H9 (cell line): Measurements from ENCODE around the gene EPS15. TPM values are rescaled to one million over a fixed set of nuclear protein-coding genes. Genes with fewer than 3 reads are reported as not detected.

ENCODE experiments used
- DNase-seq: peaks from one replicate; pipeline ENCODE4 v3.0.0-alpha.2; 2017
- H2AFZ ChIP-seq: one replicate; pipeline ENCODE4 v1.6.1; 2013; ENCODE audit warnings: mild to moderate bottlenecking, low read length, control low read depth, moderate library complexity
- H2AK5ac ChIP-seq: 2 replicates; pipeline ENCODE4 v1.6.1; 2013; ENCODE audit warnings: low read length, control low read depth, mixed read lengths; ENCODE audit not compliant: insufficient read length
- H2BK120ac ChIP-seq: one replicate; pipeline ENCODE4 v1.6.1; 2013; ENCODE audit warnings: low read depth, mild to moderate bottlenecking, low read length, control low read depth, inconsistent platforms; ENCODE audit not compliant: poor library complexity, severe bottlenecking
- H2BK12ac ChIP-seq: 2 replicates; pipeline ENCODE4 v1.6.1; 2013; ENCODE audit warnings: low read length, control low read depth, mixed read lengths, low read depth; ENCODE audit not compliant: insufficient read length
- H2BK15ac ChIP-seq: 2 replicates; pipeline ENCODE4 v1.6.1; 2013; ENCODE audit warnings: low read depth, low read length, control low read depth
- H2BK20ac ChIP-seq: one replicate; pipeline ENCODE4 v1.6.1; 2013; ENCODE audit warnings: low read depth, mild to moderate bottlenecking, low read length, control low read depth, inconsistent platforms; ENCODE audit not compliant: poor library complexity, severe bottlenecking
- H2BK5ac ChIP-seq: 2 replicates; pipeline ENCODE4 v1.6.1; 2013; ENCODE audit warnings: low read length, control low read depth, mixed read lengths; ENCODE audit not compliant: insufficient read length
- H3K14ac ChIP-seq: 2 replicates; pipeline ENCODE4 v1.6.1; 2013; ENCODE audit warnings: low read length, control low read depth; ENCODE audit not compliant: insufficient read depth
- H3K18ac ChIP-seq: 2 replicates; pipeline ENCODE4 v1.6.1; 2013; ENCODE audit warnings: low read depth, mild to moderate bottlenecking, mixed read lengths, low read length, control low read depth; ENCODE audit not compliant: insufficient read length
- H3K23ac ChIP-seq: 2 replicates; pipeline ENCODE4 v1.6.1; 2013; ENCODE audit warnings: low read length, control low read depth, mixed read lengths, low read depth; ENCODE audit not compliant: insufficient read length
- H3K23me2 ChIP-seq: 2 replicates; pipeline ENCODE4 v1.6.1; 2013; ENCODE audit warnings: low read depth, mild to moderate bottlenecking, mixed read lengths, low read length, control low read depth; ENCODE audit not compliant: insufficient read length, poor library complexity, severe bottlenecking
- H3K27ac ChIP-seq: 2 replicates; pipeline ENCODE4 v1.5.1; 2013; ENCODE audit warnings: low read length, control low read depth, mixed read lengths, low read depth; ENCODE audit not compliant: insufficient read length
- H3K27me3 ChIP-seq: 2 replicates; pipeline ENCODE4 v1.6.1; 2013; ENCODE audit warnings: low read length, control low read depth, inconsistent platforms; ENCODE audit not compliant: insufficient read depth
- H3K4ac ChIP-seq: 2 replicates; pipeline ENCODE4 v1.6.1; 2013; ENCODE audit warnings: low read depth, mild to moderate bottlenecking, control low read depth, inconsistent platforms, low read length, moderate library complexity
- H3K4me1 ChIP-seq: 2 replicates; pipeline ENCODE4 v1.6.1; 2013; ENCODE audit warnings: low read length, control low read depth, inconsistent platforms; ENCODE audit not compliant: insufficient read depth
- H3K4me2 ChIP-seq: 2 replicates; pipeline ENCODE4 v1.6.1; 2013; ENCODE audit warnings: low read length, control low read depth, mixed read lengths; ENCODE audit not compliant: insufficient read length, insufficient read depth
- H3K56ac ChIP-seq: 2 replicates; pipeline ENCODE4 v1.6.1; 2013; ENCODE audit warnings: low read depth, mild to moderate bottlenecking, mixed read lengths, low read length, control low read depth; ENCODE audit not compliant: insufficient read length
- H3K79me1 ChIP-seq: 2 replicates; pipeline ENCODE4 v1.6.1; 2013; ENCODE audit warnings: low read depth, mild to moderate bottlenecking, moderate library complexity, low read length, control low read depth, inconsistent platforms; ENCODE audit not compliant: insufficient read depth, poor library complexity, severe bottlenecking
- H3K79me2 ChIP-seq: 2 replicates; pipeline ENCODE4 v1.6.1; 2013; ENCODE audit warnings: low read length, control low read depth, inconsistent platforms; ENCODE audit not compliant: insufficient read depth
- H3K9ac ChIP-seq: 2 replicates; pipeline ENCODE4 v1.6.1; 2013; ENCODE audit warnings: low read length, control low read depth, mixed read lengths; ENCODE audit not compliant: insufficient read length; ENCODE audit errors: extremely low read depth
- H3K9me3 ChIP-seq: one replicate; pipeline ENCODE4 v1.6.1; 2013; ENCODE audit warnings: low read depth, low read length, inconsistent platforms; ENCODE audit not compliant: control insufficient read depth
- H3T11ph ChIP-seq: one replicate; pipeline ENCODE4 v1.6.1; 2013; ENCODE audit warnings: mild to moderate bottlenecking, low read length, control low read depth, inconsistent platforms
- H4K20me1 ChIP-seq: one replicate; pipeline ENCODE4 v1.6.1; 2013; ENCODE audit not compliant: control insufficient read depth, insufficient read length, insufficient read depth
- H4K5ac ChIP-seq: 2 replicates; pipeline ENCODE4 v1.6.1; 2013; ENCODE audit warnings: low read depth, mild to moderate bottlenecking, mixed read lengths, low read length, control low read depth; ENCODE audit not compliant: insufficient read length
- H4K8ac ChIP-seq: replicated peaks from 2 replicates; pipeline ENCODE4 v1.6.1; 2013; ENCODE audit warnings: low read length, control low read depth, mixed read lengths, low read depth; ENCODE audit not compliant: insufficient read length
- H4K91ac ChIP-seq: 2 replicates; pipeline ENCODE4 v1.6.1; 2013; ENCODE audit warnings: low read depth, mild to moderate bottlenecking, moderate library complexity, mixed read lengths, low read length, control low read depth; ENCODE audit not compliant: insufficient read length
- H3K27ac Mint-ChIP-seq, 3 experiments: 2 replicates in 2 of 3; 3 replicates in 1 of 3; pipeline ENCODE4 v1.8.0; 2020 to 2021; ENCODE audit warnings: mixed read lengths in 3 of 3, mild to moderate bottlenecking in 1 of 3, moderate library complexity in 1 of 3
- H3K27me3 Mint-ChIP-seq: 2 replicates; pipeline ENCODE4 v1.8.0; 2021; ENCODE audit warnings: low read depth, mild to moderate bottlenecking, moderate library complexity, mixed read lengths
- H3K36me3 Mint-ChIP-seq, 3 experiments: 2 replicates in 2 of 3; 3 replicates in 1 of 3; pipeline ENCODE4 v1.8.0; 2020 to 2021; ENCODE audit warnings: low read depth in 3 of 3, mixed read lengths in 3 of 3; ENCODE audit not compliant: insufficient read depth in 1 of 3
- H3K4me1 Mint-ChIP-seq, 2 experiments: 2 replicates each; pipeline ENCODE4 v1.8.0; 2020; ENCODE audit warnings: mixed read lengths in 2 of 2
- H3K4me3 Mint-ChIP-seq, 2 experiments: 2 replicates in 1 of 2; 3 replicates in 1 of 2; pipeline ENCODE4 v1.8.0; 2020 to 2021; ENCODE audit warnings: mild to moderate bottlenecking in 2 of 2, mixed read lengths in 2 of 2, moderate library complexity in 1 of 2
- H3K9me3 Mint-ChIP-seq, 2 experiments: 2 replicates in 1 of 2; 3 replicates in 1 of 2; pipeline ENCODE4 v1.8.0; 2020; ENCODE audit warnings: mild to moderate bottlenecking in 2 of 2, mixed read lengths in 2 of 2, moderate library complexity in 1 of 2
- CTCF ChIP-seq: fragments of 200-600 bp; sonication (generic); conservative IDR thresholded peaks from 3 replicates; pipeline ENCODE4 v1.8.0; 2021; ENCODE audit warnings: antibody characterized with exemption, mild to moderate bottlenecking
- WGBS: extraction: QIAGEN DNeasy Blood & Tissue Kit; methylation state at CpG from one replicate; pipeline ENCODE4 v1.1.7; 2013; ENCODE audit warnings: missing lambda C conversion rate, low lambda C conversion rate, mixed read lengths; ENCODE audit not compliant: insufficient read length; ENCODE audit errors: extremely low coverage; 5-methylcytosine and 5-hydroxymethylcytosine counted together
- total RNA-seq: library from RNA; stranded (reverse); gene quantifications from 2 replicates; pipeline ENCODE4 v1.2.1, GENCODE V29; 2021

The EPS15 gene
- total RNA-seq, 1 experiment from 2014 or later, result 44.1 TPM

GRCh38 chr1:51347398-51348146 is 171.5 kb downstream of the EPS15 start:
- H2BK120ac ChIP-seq, result no peak overlapping the region
- Mint-ChIP-seq H3K27ac (no peak overlapping the region), H3K9me3 (no peaks in the 10 kb centered on the region), H3K27me3 (peaks cover 26% of the 10 kb centered on the region), H3K4me1 (peaks cover 17 to 18% of the 10 kb centered on the region in 2 experiments), H3K4me3 (no peak overlapping the region), H3K36me3 (no peaks in the 10 kb centered on the region; a peak in 1 of 7 replicates)
- DNase-seq, result no peak
- H3K27ac ChIP-seq, result no peak overlapping the region
- no peaks in the 10 kb centered on the region; the same call in 1 of the 2 replicates for H3K4me1 ChIP-seq
- H3K18ac ChIP-seq, result no peak overlapping the region
- H4K20me1 ChIP-seq, result no peaks in the 10 kb centered on the region
- H3K9ac ChIP-seq, result no peak overlapping the region
- no peak overlapping the region for H3K14ac ChIP-seq
- H3K27me3 ChIP-seq, result no peaks in the 10 kb centered on the region; the same call in 1 of the 2 replicates
- no peak overlapping the region for H3T11ph ChIP-seq
- no peak overlapping the region for H4K8ac ChIP-seq
- no peak overlapping the region for H2BK15ac ChIP-seq
- no peak overlapping the region for H2BK12ac ChIP-seq
- no peak overlapping the region for H2BK5ac ChIP-seq
- no peaks in the 10 kb centered on the region; the same call in 1 of the 2 replicates for H3K79me2 ChIP-seq
- no peak overlapping the region for H3K4me2 ChIP-seq
- TF ChIP-seq CTCF, result no peak
- H3K79me1 ChIP-seq, result no peaks in the 10 kb centered on the region
- WGBS, result no CpG with 5 or more reads among the region's 6 CpGs
- no peak overlapping the region for H3K56ac ChIP-seq
- no peak overlapping the region for H2AK5ac ChIP-seq
- H3K23me2 ChIP-seq, result peaks cover 9% of the 10 kb centered on the region
- H3K23ac ChIP-seq, result no peak overlapping the region
- H2BK20ac ChIP-seq, result no peak overlapping the region
- no peak overlapping the region for H4K5ac ChIP-seq
- no peaks in the 10 kb centered on the region for H3K9me3 ChIP-seq
- H3K4ac ChIP-seq, result no peak overlapping the region
- no peak overlapping the region for H2AFZ ChIP-seq
- H4K91ac ChIP-seq, result no peak overlapping the region
